Esophagus (tissue), 2 donors: ENCODE measurements around the gene AMFR. TPM values are rescaled to one million over a fixed set of nuclear protein-coding genes. Genes with fewer than 3 reads are reported as not detected.

Experiments used
- polyA plus RNA-seq, 2 donors: library from polyadenylated mRNA; stranded (reverse); fragments of 200-250 nt; gene quantifications; one replicate each; pipeline ENCODE4 v1.2.3, GENCODE V29; 2013
- donor health status: healthy with polysubstance abuse.
- donor health status: Bipolar disorder and iron deficiency.

Gene AMFR
- polyA plus RNA-seq, 2 donors = 57.3 to 62.5 TPM

Other genes starting within 250 kb of the AMFR start
- 1 to 10 TPM in 1 of 2 donors, under 1 TPM in 1; 0.75 to 1.0 TPM for gene GNAO1, start 234.1 kb downstream of the AMFR start, polyA plus RNA-seq
- 10 to 100 TPM; 29.5 to 40.1 TPM for gene NUDT21, start 25.8 kb upstream of the AMFR start, polyA plus RNA-seq
- 10 to 100 TPM in 1 of 2 donors, 1 to 10 TPM in 1; 9.9 to 16.8 TPM for gene OGFOD1, start 26.0 kb upstream of the AMFR start, polyA plus RNA-seq
- 10 to 100 TPM; 24.2 to 29.0 TPM for gene BBS2, start 94.5 kb upstream of the AMFR start, polyA plus RNA-seq
- gene MT4, start 139.5 kb upstream of the AMFR start, polyA plus RNA-seq = 1 to 10 TPM; 1.3 to 7.4 TPM
- gene MT3, start 164.0 kb upstream of the AMFR start, polyA plus RNA-seq = under 1 TPM; 0.67 to 0.96 TPM
- gene MT2A, start 183.0 kb upstream of the AMFR start, polyA plus RNA-seq = 100 to 1,000 TPM; 264 to 473 TPM
- gene MT1E, start 200.2 kb upstream of the AMFR start, polyA plus RNA-seq = 100 to 1,000 TPM; 232 to 268 TPM
- gene MT1M, start 207.1 kb upstream of the AMFR start, polyA plus RNA-seq = 1 to 10 TPM; 4.0 to 9.1 TPM
- gene MT1A, start 213.1 kb upstream of the AMFR start, polyA plus RNA-seq = 10 to 100 TPM in 1 of 2 donors, 1 to 10 TPM in 1; 9.8 to 10.3 TPM
- under 1 TPM in 1 of 2 donors, not detected in 1; 0.68 TPM for gene MT1B, start 226.3 kb upstream of the AMFR start, polyA plus RNA-seq
- gene MT1F, start 232.4 kb upstream of the AMFR start, polyA plus RNA-seq = 10 to 100 TPM; 11.0 to 11.2 TPM
- 100 to 1,000 TPM; 459 to 751 TPM for gene MT1G, start 242.5 kb upstream of the AMFR start, polyA plus RNA-seq
- 10 to 100 TPM; 32.9 to 63.3 TPM for gene MT1H, start 244.3 kb upstream of the AMFR start, polyA plus RNA-seq